CD4-positive, CD25-positive, alpha-beta regulatory T cell (primary cell): ENCODE measurements around the gene BLVRB. TPM values are rescaled to one million over a fixed set of nuclear protein-coding genes. Genes with fewer than 3 reads are reported as not detected.
"Not testable (repeated sequence)": the region's sequence is repeated elsewhere in the genome, so short reads cannot be mapped to it uniquely, and the experiment has no call there.

Experiments
- ATAC-seq, 2 donors: fragments of 150-1000 bp; cut with Tn5 transposase; one replicate each; pipeline ENCODE4 v1.10.0; 2021; ENCODE audit warnings: low read depth in 2 of 2, moderate number of reproducible peaks in 2 of 2, moderate library complexity in 1 of 2
- DNase-seq, 3 donors: peaks; one replicate each; pipeline versions ENCODE4 v3.0.0 to v3.0.0-alpha.2; 2012 to 2022; ENCODE audit warnings: mixed read lengths in 1 of 3
- H3K27ac ChIP-seq: one replicate; pipeline ENCODE4 v1.7.0; 2013; ENCODE audit warnings: mild to moderate bottlenecking, low read length; ENCODE audit not compliant: insufficient read depth, poor library complexity, severe bottlenecking
- H3K27me3 ChIP-seq: one replicate; pipeline ENCODE4 v1.7.0; 2013; ENCODE audit warnings: low read length; ENCODE audit not compliant: control insufficient read depth, insufficient read depth
- H3K36me3 ChIP-seq: one replicate; pipeline ENCODE4 v1.7.0; 2013; ENCODE audit warnings: mild to moderate bottlenecking, low read length, moderate library complexity; ENCODE audit not compliant: control insufficient read depth, insufficient read depth
- H3K4me1 ChIP-seq: 2 replicates; pipeline ENCODE4 v1.7.0; 2013; ENCODE audit warnings: mild to moderate bottlenecking, low read length; ENCODE audit not compliant: insufficient read depth, control insufficient read depth, poor library complexity, severe bottlenecking
- H3K4me3 ChIP-seq: one replicate; pipeline ENCODE4 v1.7.0; 2013; ENCODE audit warnings: low read depth, mild to moderate bottlenecking, low read length, moderate library complexity
- H3K9me3 ChIP-seq, 2 experiments: 1 replicate in 1 of 2; 2 replicates in 1 of 2; pipeline ENCODE4 v1.7.0; 2013; ENCODE audit warnings: low read length in 2 of 2, mild to moderate bottlenecking in 1 of 2, moderate library complexity in 1 of 2; ENCODE audit not compliant: control insufficient read depth in 2 of 2
- H3K27ac Mint-ChIP-seq, 3 donors: one replicate each; pipeline ENCODE4 v1.8.0; 2020 to 2022; ENCODE audit warnings: mild to moderate bottlenecking in 3 of 3, mixed read lengths in 3 of 3, moderate library complexity in 2 of 3
- H3K27me3 Mint-ChIP-seq: one replicate; pipeline ENCODE4 v1.8.0; 2022; ENCODE audit warnings: mild to moderate bottlenecking, mixed read lengths
- H3K36me3 Mint-ChIP-seq: one replicate; pipeline ENCODE4 v1.8.0; 2020; ENCODE audit warnings: mixed read lengths
- H3K4me1 Mint-ChIP-seq, 4 donors: one replicate each; pipeline ENCODE4 v1.8.0; 2020 to 2022; ENCODE audit warnings: mixed read lengths in 4 of 4, mild to moderate bottlenecking in 1 of 4
- H3K4me3 Mint-ChIP-seq, 4 donors: one replicate each; pipeline ENCODE4 v1.8.0; 2020 to 2022; ENCODE audit warnings: mild to moderate bottlenecking in 4 of 4, mixed read lengths in 4 of 4, moderate library complexity in 3 of 4
- H3K9me3 Mint-ChIP-seq, 7 donors: one replicate each; pipeline ENCODE4 v1.8.0; 2020 to 2022; ENCODE audit warnings: mixed read lengths in 7 of 7, mild to moderate bottlenecking in 3 of 7, moderate library complexity in 2 of 7
- polyA plus RNA-seq, 4 donors: library from polyadenylated mRNA; unstranded; fragments of 300-500 nt; fragmentation: Illumina TruSeq; gene quantifications; one replicate each; pipeline ENCODE4 v1.2.3, GENCODE V29; 2021
- total RNA-seq: library from RNA; stranded (reverse); gene quantifications from one replicate; pipeline ENCODE4 v1.2.3, GENCODE V29; 2022

The BLVRB gene
- total and polyA plus RNA-seq, 5 donors from 2014 or later, result 6.2 to 48.6 (median 22.4) TPM

DNA sequence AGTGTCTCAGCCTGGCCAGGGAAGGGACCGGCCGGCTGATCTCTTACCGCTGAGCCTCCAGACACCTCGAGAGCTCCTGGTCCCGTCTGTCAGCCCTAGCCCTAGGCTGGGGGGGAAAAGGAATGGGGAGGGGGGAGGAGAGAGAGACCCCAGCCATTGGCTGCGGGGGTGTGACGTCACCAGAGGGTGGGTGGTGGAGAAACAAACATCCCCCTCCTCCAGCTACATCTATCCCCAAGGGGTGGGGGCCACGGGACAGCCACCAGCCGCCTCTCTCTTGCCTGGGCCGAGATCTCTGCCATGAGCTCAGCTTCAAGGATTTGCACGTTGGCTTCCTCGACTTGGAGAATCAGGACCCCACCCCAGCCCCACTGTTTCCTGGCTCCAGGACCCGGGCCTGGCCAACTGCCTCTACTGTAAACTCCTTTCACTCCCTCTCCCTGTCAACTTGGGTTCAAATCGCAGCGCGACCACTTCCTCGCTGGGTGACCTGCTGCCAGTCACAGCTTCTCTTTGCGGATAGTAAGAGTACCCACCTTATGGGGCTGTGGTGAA, 52.2 kb downstream of the BLVRB start, which contains the start of gene PRX:
TSS of gene PRX (minus strand) at position 88 of the 555 bp plus-strand sequence. CDS start 5,446 bp downstream, outside the sequence.
- Mint-ChIP-seq H3K9me3 (no peaks in the 10 kb centered on the region), H3K4me3 (no peak within 1 kb of the TSS), H3K27ac (no peak within 1 kb of the TSS), H3K36me3 (no peaks in the 10 kb centered on the region), H3K4me1 (peaks cover 0 to 9% (median 7%) of the 10 kb centered on the region in 4 donors), H3K27me3 (peaks cover 8% of the 10 kb centered on the region)
- DNase-seq (no peak), ATAC-seq (no peak)
- Histone ChIP-seq H3K27ac (no peak within 1 kb of the TSS), H3K4me1 (no peaks in the 10 kb centered on the region), H3K36me3 (no peaks in the 10 kb centered on the region), H3K4me3 (no peak within 1 kb of the TSS), H3K27me3 (no peaks in the 10 kb centered on the region), H3K9me3 (no peaks in the 10 kb centered on the region)

DNA sequence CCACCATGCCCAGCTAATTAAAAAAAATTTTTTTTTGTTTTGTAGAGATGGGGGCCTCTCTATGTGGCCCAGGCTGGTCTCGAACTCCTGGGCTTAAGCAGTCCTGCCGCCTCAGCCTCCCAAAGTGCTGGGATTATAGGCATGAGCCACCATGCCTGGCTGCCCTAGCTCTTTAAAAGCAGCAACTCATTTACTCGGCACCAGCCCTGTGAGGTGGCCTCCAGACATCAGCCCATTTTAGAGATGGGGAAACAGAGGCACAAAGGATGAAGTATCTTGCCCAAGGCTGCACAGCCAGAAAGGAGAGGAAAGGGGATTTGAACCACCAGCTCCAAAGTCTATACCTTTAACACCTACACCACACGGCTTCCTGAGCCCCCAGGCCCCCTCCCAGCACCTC, 52.7 kb downstream of the BLVRB start:
- Mint-ChIP-seq H3K27me3 (peaks cover 3% of the 10 kb centered on the region), H3K36me3 (no peaks in the 10 kb centered on the region), H3K4me3 (no peak overlapping the region), H3K9me3 (no peaks in the 10 kb centered on the region), H3K27ac (no peak overlapping the region), H3K4me1 (peaks cover 0 to 10% (median 4%) of the 10 kb centered on the region in 4 donors)
- Histone ChIP-seq H3K36me3 (no peaks in the 10 kb centered on the region), H3K27ac (no peak overlapping the region), H3K27me3 (no peaks in the 10 kb centered on the region), H3K4me3 (no peak overlapping the region), H3K4me1 (peaks cover 3% of the 10 kb centered on the region), H3K9me3 (no peaks in the 10 kb centered on the region)
- DNase-seq, result no peak
- no peak for ATAC-seq

DNA sequence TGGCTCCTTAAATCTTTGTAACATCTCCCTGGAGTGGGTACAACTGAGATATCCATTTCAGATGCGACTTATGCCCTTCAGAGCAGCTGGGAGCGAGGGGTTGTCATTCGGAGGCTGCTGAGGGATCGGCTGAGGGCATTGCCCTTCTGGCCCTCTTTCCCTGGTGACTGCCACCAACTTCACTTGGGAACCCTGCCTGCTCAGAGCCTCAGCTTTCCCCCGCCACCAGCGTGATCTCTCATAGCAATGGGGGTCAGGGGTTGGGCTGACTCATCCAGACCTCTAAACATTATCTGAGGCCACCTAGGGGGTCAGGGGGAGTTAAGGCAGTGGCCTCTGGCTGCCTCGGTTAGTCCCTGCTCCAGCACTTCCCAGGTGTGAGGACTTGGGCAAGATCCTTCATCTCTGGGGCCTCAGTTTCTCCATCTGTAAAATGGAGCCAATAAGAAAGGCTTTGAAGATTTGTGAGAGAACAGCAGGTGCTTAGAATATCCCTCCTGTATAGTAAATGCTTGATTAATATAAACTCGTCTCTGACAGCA, 53.5 kb downstream of the BLVRB start:
- no peak overlapping the region for H3K4me3 ChIP-seq
- H3K27me3 ChIP-seq, result no peaks in the 10 kb centered on the region
- Mint-ChIP-seq H3K4me1 (peaks cover 0 to 10% (median 4%) of the 10 kb centered on the region in 4 donors), H3K9me3 (no peaks in the 10 kb centered on the region), H3K27ac (no peak overlapping the region), H3K4me3 (no peak overlapping the region), H3K27me3 (no peaks in the 10 kb centered on the region), H3K36me3 (no peaks in the 10 kb centered on the region)
- ATAC-seq (no peak), DNase-seq (no peak)
- H3K9me3 ChIP-seq, result no peaks in the 10 kb centered on the region
- H3K4me1 ChIP-seq, result peaks cover 5% of the 10 kb centered on the region
- H3K27ac ChIP-seq, result no peak overlapping the region
- H3K36me3 ChIP-seq, result no peaks in the 10 kb centered on the region

DNA sequence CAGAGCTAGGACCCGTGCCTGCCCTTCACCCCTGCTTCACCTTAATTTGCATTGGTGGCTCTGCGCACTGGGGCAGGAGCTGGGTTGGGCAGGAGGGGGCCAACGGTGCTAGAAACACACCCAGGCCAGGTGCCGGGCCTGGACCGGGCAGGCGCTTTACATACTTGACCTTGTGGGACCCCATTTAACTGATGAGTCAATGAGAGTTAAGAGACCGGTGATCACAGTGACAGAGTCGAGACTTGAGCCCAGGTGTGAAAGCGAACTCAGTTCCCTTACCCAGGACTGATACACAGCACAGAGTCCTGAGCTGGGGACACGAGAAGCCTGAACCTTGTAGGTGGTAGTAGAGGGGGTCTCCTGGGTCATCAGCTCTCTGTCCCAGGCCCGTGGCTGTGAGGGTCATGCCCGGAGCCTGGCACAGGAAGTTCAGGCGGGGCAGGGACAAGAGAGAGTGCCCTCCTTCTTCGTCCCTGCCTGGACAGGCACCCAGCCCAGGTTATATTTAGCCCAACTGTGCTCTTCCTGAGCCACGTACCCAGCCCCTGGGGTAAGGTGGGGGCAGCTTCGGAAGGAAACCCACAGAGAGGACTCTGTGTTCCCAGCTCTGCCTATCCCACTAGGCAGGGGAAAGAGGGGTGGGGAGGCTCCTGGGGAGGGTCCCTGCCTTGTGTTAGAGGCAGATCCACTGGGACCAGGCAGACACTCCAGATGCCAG, 54.3 kb downstream of the BLVRB start:
- Mint-ChIP-seq H3K27me3 (no peaks in the 10 kb centered on the region), H3K36me3 (no peaks in the 10 kb centered on the region), H3K9me3 (no peaks in the 10 kb centered on the region), H3K4me1 (peaks cover 0 to 10% (median 2%) of the 10 kb centered on the region in 4 donors), H3K4me3 (no peak overlapping the region), H3K27ac (no peak overlapping the region)
- H3K36me3 ChIP-seq, result no peaks in the 10 kb centered on the region
- H3K27me3 ChIP-seq, result no peaks in the 10 kb centered on the region
- no peak for ATAC-seq
- peaks cover 5% of the 10 kb centered on the region for H3K4me1 ChIP-seq
- H3K4me3 ChIP-seq, result no peak overlapping the region
- DNase-seq, result no peak
- no peaks in the 10 kb centered on the region for H3K9me3 ChIP-seq
- H3K27ac ChIP-seq, result no peak overlapping the region

DNA sequence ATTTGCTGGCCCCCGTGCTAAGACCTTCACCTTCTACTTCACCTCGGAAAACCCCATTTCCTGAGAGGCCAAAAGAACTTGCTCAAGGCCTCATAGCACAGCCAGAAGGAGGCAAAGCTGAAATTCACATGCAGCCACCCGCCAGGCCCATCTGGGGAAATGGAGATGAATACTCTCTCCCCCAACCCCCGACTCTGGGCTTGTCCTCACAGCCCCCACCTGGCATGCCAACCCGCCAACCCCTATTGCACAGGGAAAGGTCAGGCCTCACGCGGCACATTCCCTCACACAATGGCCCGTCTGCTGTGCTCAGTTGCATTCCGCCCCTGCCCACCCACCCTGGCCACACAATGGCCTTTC, 55.5 kb downstream of the BLVRB start:
- no peak overlapping the region for H3K27ac ChIP-seq
- H3K4me3 ChIP-seq, result no peak overlapping the region
- Mint-ChIP-seq H3K4me1 (peaks cover 0 to 12% (median 3%) of the 10 kb centered on the region in 4 donors), H3K36me3 (no peaks in the 10 kb centered on the region), H3K4me3 (no peak overlapping the region), H3K9me3 (no peaks in the 10 kb centered on the region), H3K27me3 (no peaks in the 10 kb centered on the region), H3K27ac (no peak overlapping the region)
- H3K27me3 ChIP-seq, result no peaks in the 10 kb centered on the region
- ATAC-seq, result no peak
- H3K4me1 ChIP-seq, result peaks cover 5% of the 10 kb centered on the region
- H3K9me3 ChIP-seq, result no peaks in the 10 kb centered on the region
- no peak for DNase-seq
- no peaks in the 10 kb centered on the region for H3K36me3 ChIP-seq

DNA sequence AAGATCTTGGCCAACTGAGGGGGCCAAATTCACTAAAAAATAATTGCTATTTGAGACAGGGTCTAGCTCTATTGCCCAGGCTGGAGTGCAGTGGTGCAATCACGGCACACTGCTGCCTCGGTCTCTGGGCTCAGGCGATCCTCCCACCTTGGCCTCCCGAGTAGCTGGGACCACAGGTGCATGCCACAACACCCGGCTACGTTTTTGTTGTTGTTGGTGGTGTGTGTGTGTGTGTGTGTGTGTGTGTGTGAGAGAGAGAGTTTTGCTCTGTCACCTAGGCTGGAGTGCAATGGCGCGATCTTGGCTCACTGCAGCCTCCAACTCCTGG, 57.0 kb downstream of the BLVRB start:
- ATAC-seq, H3K36me3 ChIP-seq, DNase-seq, H3K27me3 ChIP-seq, H3K9me3 Mint-ChIP-seq, H3K9me3 ChIP-seq, H3K27me3 Mint-ChIP-seq, H3K4me3 ChIP-seq, H3K27ac ChIP-seq, H3K4me3 Mint-ChIP-seq, H3K27ac Mint-ChIP-seq, H3K36me3 Mint-ChIP-seq, H3K4me1 ChIP-seq: not testable (repeated sequence)
- H3K4me1 Mint-ChIP-seq, result peaks cover 0 to 19% (median 5%) of the 10 kb centered on the region in 4 donors

DNA sequence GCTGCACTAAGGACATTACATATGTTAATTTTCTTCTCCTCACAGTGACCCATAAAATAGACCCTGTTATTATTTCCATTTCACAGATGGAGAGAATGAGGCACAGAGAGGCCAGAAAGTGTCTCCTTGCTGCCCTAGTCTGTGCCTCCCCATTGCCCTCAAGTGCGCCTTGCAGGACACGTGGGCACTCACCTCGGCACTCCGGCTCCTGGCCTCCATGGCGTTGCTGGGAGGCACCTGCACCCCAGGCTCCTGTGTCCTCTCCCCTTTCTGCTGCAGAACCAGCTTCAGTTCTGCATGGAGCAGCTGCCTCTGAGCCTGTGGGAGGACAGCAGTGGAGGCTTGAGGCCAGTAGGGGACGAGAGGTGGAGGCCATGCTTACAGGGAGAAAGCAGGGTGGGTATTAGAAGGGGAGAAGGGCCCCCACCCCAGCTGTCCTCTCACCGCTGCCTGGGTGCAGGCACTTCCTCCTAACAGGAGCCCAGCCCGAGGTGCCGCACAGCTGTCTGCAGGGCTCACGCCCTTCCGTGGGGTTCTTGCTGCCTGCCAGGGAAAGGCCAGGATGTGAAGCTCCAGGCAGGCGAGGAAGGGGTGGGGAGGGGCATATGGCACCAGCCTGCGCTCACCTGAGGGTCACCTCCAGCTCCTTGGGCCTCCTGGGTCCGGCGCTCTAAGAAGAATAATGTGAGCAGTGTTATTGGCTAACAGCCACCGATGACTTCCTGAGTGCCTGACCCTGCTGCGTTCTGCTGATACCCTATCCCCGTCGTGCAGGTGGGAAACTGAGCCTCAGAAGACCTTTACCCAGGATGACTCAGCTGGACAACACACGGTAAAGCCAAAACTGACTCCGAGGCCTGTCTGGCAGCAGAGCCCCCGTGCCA, 57.6 kb downstream of the BLVRB start:
- ATAC-seq (no peak), DNase-seq (peak in 1 of 3 donors; percentile 44)
- no peak overlapping the region for H3K4me3 ChIP-seq
- Mint-ChIP-seq H3K4me3 (no peak overlapping the region), H3K27ac (no peak overlapping the region), H3K27me3 (no peaks in the 10 kb centered on the region), H3K4me1 (peaks cover 0 to 25% (median 7%) of the 10 kb centered on the region in 4 donors), H3K36me3 (no peaks in the 10 kb centered on the region), H3K9me3 (no peaks in the 10 kb centered on the region)
- peaks cover 13% of the 10 kb centered on the region for H3K4me1 ChIP-seq
- H3K27ac ChIP-seq, result no peak overlapping the region
- no peaks in the 10 kb centered on the region for H3K27me3 ChIP-seq
- no peaks in the 10 kb centered on the region for H3K9me3 ChIP-seq
- no peaks in the 10 kb centered on the region for H3K36me3 ChIP-seq
